ENCODE data around the gene MCOLN1.

DNA sequence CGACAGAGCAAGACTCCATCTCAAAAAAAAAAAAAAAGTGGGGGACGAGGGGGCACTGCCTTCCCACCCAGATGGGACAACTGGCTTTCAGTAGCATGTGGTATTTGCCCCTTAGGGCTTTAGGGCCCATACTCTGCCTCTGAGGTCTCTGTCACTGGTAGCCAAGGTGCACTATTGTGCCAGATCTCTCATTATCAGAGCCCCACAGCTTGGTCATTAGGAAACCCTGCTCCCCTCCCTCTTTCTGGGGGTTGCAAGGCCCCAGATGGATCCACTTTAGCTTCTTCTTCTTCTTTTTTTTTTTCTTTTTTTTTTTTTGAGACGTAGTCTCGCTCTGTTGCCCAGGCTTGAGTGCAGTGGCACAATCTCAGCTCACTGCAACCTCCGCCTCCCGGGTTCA, 17.7 kb upstream of the MCOLN1 start:
- TF ChIP-seq, protein P1, sequence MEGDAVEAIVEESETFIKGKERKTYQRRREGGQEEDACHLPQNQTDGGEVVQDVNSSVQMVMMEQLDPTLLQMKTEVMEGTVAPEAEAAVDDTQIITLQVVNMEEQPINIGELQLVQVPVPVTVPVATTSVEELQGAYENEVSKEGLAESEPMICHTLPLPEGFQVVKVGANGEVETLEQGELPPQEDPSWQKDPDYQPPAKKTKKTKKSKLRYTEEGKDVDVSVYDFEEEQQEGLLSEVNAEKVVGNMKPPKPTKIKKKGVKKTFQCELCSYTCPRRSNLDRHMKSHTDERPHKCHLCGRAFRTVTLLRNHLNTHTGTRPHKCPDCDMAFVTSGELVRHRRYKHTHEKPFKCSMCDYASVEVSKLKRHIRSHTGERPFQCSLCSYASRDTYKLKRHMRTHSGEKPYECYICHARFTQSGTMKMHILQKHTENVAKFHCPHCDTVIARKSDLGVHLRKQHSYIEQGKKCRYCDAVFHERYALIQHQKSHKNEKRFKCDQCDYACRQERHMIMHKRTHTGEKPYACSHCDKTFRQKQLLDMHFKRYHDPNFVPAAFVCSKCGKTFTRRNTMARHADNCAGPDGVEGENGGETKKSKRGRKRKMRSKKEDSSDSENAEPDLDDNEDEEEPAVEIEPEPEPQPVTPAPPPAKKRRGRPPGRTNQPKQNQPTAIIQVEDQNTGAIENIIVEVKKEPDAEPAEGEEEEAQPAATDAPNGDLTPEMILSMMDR (conservative IDR thresholded peaks at IDR 0.05; ENCODE audit: low read length), result no peak
- no peak for TF ChIP-seq EZH2phosphoT487 (IDR thresholded peaks at IDR 0.05; ENCODE audit: borderline replicate concordance, low read depth, low read length)

Data from OCI-LY7 (cell line).